ENCODE measurements around the gene OR8J3. TPM values are rescaled to one million over a fixed set of nuclear protein-coding genes. Genes with fewer than 3 reads are reported as not detected.
"Not testable (repeated sequence)": the region's sequence is repeated elsewhere in the genome, so short reads cannot be mapped to it uniquely, and the experiment has no call there.

The OR8J3 gene
- polyA plus RNA-seq (ENCODE audit: insufficient read length in 3 of 3): not detected

DNA sequence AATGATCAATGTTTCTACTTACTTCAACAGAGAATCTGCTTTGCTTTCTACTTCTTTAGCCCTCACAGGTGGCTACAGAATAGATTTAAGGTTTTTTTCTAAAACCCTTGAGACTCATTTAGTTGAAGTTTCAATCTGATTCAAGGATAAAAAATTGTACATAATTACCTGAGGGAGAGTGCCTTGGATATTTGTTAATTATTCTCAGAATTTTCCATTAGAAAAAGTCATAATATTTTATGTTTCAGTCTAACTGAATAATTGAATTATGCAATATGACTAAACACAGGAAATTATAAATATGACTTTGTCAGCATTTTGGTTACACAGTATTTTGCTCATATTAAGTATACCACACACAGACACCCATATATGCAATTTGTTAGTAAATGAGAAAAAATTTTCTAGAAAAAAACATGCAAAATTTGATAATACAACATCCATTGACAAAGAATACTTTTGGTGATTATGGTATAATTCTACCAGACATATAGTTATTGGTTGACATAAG, at the start of gene OR8J3:
OR8J3 (minus strand) TSS at position 51 of the 511 bp plus-strand sequence. CDS start 2,483 bp downstream, outside the sequence.
- DNase-seq (ENCODE audit: low read depth in 3 of 3, low spot score in 2 of 3): no peak

- no peak for DNase-seq (ENCODE audit: low read depth in 3 of 3, low spot score in 2 of 3)
These were observed 48.6 kb upstream of the OR8J3 start for GRCh38 chr11:56188602-56189001.

DNA sequence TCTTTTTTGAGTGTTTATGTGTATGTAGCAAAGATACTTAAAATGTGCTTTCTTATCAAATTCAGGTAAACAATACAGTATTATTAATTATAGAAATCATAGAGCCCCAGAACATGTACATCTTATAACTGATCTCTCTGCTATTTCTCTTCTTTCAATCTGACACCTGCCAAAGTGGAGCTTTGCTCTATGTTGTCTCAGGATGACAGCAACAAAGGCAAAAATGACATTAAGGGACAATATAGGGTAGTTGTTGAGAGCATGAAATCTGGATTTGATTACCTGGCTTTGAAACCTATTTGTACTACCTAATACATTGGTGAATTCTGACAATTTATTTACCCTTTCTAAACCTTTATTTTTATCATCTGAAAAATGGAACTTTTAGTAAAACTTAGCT, 43.5 kb upstream of the OR8J3 start:
- no peak for DNase-seq (ENCODE audit: low read depth in 3 of 3, low spot score in 2 of 3)

DNA sequence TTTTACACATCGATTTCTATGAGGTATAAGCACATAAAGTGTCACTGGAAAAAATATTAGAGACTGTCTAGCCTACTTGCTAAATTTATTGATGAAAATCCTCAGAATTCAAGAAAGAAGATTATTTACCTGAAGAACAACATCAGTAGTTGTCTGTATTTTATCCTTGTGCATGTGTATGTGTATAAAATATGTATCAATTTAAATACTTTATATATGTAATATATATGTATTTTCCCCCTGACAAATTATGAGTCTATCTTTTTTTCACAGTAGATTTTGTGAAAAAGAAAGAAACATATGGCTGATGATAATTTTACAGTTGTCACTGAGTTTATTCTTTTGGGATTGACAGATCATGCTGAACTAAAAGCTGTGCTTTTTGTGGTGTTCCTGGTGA, 36.3 kb upstream of the OR8J3 start, which contains the start of gene OR5J2:
OR5J2 (plus strand) TSS at position 301 of the 400 bp plus-strand sequence; CDS start at position 301, 0 bp downstream.
- no peak for DNase-seq (ENCODE audit: low read depth in 3 of 3, low spot score in 2 of 3)

DNA sequence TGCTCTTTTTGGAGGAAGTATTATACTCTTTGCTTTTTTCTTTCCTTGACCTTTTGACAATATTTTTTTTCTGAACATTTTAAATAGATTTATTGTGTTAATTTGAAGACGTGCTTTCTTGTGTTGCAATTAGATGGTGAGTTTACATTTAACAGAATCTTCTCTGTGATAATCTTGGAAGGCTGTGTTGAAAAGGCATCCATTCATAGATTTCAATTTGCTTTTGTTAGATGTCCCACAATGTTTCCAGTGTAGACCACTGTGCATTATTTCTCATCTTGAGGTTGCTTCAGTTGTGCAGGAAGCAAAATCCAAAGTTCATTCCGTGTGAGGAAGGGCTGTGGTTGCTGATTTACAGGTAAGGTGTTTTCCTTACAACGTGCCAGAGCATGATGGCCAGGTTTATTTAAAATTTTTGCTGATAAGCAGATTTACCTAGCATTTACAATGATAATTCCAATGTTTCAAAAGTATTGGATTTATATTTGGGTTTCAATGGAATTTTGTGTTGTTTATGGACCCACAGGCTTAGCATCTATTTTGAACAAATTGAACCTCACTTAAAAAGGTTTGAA, 32.3 kb upstream of the OR8J3 start:
- DNase-seq (ENCODE audit: low read depth in 3 of 3, low spot score in 2 of 3): no peak

DNA sequence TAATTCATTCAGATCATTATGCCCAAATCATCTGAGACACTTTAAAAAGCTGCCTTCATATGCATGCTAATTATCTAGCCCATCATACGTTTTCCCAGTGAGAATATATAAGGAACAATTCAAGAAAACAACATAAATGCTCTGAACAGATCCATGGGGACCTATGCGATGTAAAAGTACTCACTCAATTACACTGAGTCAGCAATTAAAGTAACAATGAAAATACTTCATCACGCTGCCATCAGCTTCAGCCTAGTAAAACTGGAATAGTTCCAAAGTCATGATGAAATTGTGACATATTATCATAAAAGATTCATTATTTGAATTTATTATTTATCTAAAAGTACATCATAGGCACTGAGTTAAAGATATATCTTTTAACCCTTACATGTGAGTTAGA, 23.8 kb upstream of the OR8J3 start:
- no peak for DNase-seq (ENCODE audit: low read depth in 3 of 3, low spot score in 2 of 3)

GRCh38 chr11:56160217-56160616, 20.2 kb upstream of the OR8J3 start, which contains the start of gene OR8K5:
TSS of gene OR8K5 (minus strand) at chr11:56160317. CDS start at chr11:56160317, 0 bp downstream.
- no peak for DNase-seq (ENCODE audit: low read depth in 3 of 3, low spot score in 2 of 3)

GRCh38 chr11:56152333-56152732, 12.3 kb upstream of the OR8J3 start:
- DNase-seq (ENCODE audit: low read depth in 3 of 3, low spot score in 2 of 3): no peak

- DNase-seq (ENCODE audit: low read depth in 3 of 3, low spot score in 2 of 3): no peak
These were observed 11.4 kb upstream of the OR8J3 start for GRCh38 chr11:56151376-56151775.

DNA sequence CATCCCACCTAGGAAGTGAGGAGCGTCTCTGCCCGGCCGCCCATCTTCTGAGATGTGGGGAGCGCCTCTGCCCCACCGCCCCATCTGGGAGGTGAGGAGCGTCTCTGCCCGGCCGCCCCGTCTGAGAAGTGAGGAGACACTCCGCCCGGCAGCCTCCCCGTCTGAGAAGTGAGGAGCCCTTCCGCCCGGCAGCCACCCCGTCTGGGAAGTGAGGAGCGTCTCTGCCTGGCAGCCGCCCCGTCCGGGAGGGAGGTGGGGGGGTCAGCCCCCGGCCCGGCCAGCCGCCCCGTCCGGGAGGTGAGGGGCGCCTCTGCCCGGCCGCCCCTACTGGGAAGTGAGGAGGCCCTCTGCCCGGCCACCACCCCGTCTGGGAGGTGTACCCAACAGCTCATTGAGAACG, 3.7 kb upstream of the OR8J3 start:
- DNase-seq (ENCODE audit: low read depth in 3 of 3, low spot score in 2 of 3): not testable (repeated sequence)

DNA sequence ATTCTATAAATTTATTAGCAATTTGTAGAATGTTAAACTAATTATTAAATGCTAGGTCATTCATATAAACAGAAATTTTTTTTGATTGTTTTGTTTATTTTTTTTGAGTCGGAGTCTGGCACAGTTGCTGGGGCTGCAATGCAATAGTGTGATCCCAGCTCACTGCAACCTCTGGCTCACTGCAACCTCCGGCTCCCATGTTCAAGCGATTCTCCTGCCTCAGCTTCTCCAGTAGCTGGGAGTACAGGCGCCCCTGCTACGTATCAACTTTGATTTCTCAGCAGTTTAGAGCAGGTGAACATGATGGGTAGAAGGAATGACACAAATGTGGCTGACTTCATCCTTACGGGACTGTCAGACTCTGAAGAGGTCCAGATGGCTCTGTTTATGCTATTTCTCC, 17.9 kb downstream of the OR8J3 start, which contains the start of gene OR8H3:
OR8H3 (plus strand) TSS at position 301 of the 400 bp plus-strand sequence; CDS start at position 301, 0 bp downstream.
- DNase-seq (ENCODE audit: low read depth in 3 of 3, low spot score in 2 of 3): no peak

DNA sequence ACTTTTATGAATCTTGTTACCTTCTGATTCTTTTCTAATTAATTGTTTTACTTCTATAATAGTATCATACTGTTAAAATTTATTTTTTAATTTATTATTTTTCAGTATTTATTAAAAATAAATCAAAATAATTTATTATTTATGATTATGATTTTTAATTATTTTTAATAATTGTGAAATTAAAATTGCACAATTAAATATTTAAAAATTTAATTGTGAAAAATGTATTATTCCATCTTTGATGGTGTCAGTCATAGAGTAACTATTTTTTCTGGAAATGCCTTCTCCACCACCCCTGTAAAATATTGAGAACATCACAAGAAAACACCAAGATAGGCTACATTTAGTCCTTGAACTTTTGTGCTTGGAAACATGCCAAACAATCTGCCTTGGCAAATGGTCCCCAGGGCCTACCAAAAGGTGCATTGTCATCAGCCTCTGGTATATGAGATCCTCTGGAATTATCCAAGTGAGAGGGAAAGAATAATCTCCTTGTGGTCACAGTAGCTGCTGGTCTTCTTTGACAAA, 36.7 kb downstream of the OR8J3 start, which contains the start of gene OR8H2:
OR8H2 (plus strand) TSS at position 478 of the 528 bp plus-strand sequence. CDS start 1,356 bp downstream, outside the sequence.
- DNase-seq (ENCODE audit: low read depth in 3 of 3, low spot score in 2 of 3): no peak

GRCh38 chr11:56093008-56093407, 47.0 kb downstream of the OR8J3 start, which contains the start of gene OR8I2:
TSS of gene OR8I2 (plus strand) at chr11:56093308. CDS start at chr11:56093308, 0 bp downstream.
- DNase-seq (ENCODE audit: low read depth in 3 of 3, low spot score in 2 of 3): no peak

DNA sequence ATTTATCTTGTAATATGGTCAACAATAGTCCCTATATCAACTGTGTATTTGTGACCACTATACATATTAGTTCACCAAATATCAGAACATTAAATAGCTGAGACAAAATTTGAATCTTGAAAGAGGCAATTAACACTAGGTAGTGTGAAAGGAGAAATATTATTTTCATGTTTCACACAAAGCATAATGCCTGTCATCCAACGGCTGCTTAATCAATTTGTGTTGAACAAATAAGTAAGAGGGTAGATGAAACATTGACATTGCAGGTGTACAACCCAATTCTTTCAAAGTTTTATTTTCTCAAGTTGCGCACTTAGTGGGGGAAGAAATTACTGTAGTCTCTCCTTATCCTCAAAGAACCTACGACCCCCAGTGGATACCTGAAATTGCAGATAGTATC, 50.3 kb downstream of the OR8J3 start:
- DNase-seq (ENCODE audit: low read depth in 3 of 3, low spot score in 2 of 3): no peak

Other genes starting within 250 kb of the OR8J3 start
- not detected for gene OR5W2, start 225.6 kb downstream of the OR8J3 start, polyA plus RNA-seq (ENCODE audit: insufficient read length in 3 of 3)
- gene OR5I1, start 203.8 kb downstream of the OR8J3 start, polyA plus RNA-seq (ENCODE audit: insufficient read length in 3 of 3): not detected
- not detected for gene OR10AG1, start 170.3 kb downstream of the OR8J3 start, polyA plus RNA-seq (ENCODE audit: insufficient read length in 3 of 3)
- not detected for gene OR5F1, start 145.6 kb downstream of the OR8J3 start, polyA plus RNA-seq (ENCODE audit: insufficient read length in 3 of 3)
- under 1 TPM; 0.03 to 0.04 (median 0.03) TPM for gene OR5AS1, start 112.5 kb downstream of the OR8J3 start, polyA plus RNA-seq (ENCODE audit: insufficient read length in 3 of 3)
- gene OR8I2, start 46.9 kb downstream of the OR8J3 start, polyA plus RNA-seq (ENCODE audit: insufficient read length in 3 of 3): not detected
- gene OR8H2, start 36.5 kb downstream of the OR8J3 start, polyA plus RNA-seq (ENCODE audit: insufficient read length in 3 of 3): under 1 TPM in 1 of 3 donors, not detected in 2; 0.04 TPM
- not detected for gene OR8H3, start 17.8 kb downstream of the OR8J3 start, polyA plus RNA-seq (ENCODE audit: insufficient read length in 3 of 3)
- gene OR8K5, start 20.1 kb upstream of the OR8J3 start, polyA plus RNA-seq (ENCODE audit: insufficient read length in 3 of 3): not detected
- gene OR5J2, start 36.4 kb upstream of the OR8J3 start, polyA plus RNA-seq (ENCODE audit: insufficient read length in 3 of 3): not detected
- gene OR5T2, start 94.1 kb upstream of the OR8J3 start, polyA plus RNA-seq (ENCODE audit: insufficient read length in 3 of 3): not detected
- not detected for gene OR5T3, start 112.1 kb upstream of the OR8J3 start, polyA plus RNA-seq (ENCODE audit: insufficient read length in 3 of 3)
- gene OR5T1, start 134.0 kb upstream of the OR8J3 start, polyA plus RNA-seq (ENCODE audit: insufficient read length in 3 of 3): not detected
- gene OR8H1, start 152.1 kb upstream of the OR8J3 start, polyA plus RNA-seq (ENCODE audit: insufficient read length in 3 of 3): not detected
- not detected for gene OR8K3, start 174.9 kb upstream of the OR8J3 start, polyA plus RNA-seq (ENCODE audit: insufficient read length in 3 of 3)
- not detected for gene OR8K1, start 205.8 kb upstream of the OR8J3 start, polyA plus RNA-seq (ENCODE audit: insufficient read length in 3 of 3)
- gene OR8J1, start 214.1 kb upstream of the OR8J3 start, polyA plus RNA-seq (ENCODE audit: insufficient read length in 3 of 3): not detected
- not detected for gene OR8U1, start 235.4 kb upstream of the OR8J3 start, polyA plus RNA-seq (ENCODE audit: insufficient read length in 3 of 3)

Measured in right renal cortex interstitium (tissue), 3 donors.